Activated B cell treated with CpG ODN at 0.5 μM for 24 hours (primary cell): ENCODE results near the gene CHPF2. TPM values are rescaled to one million over a fixed set of nuclear protein-coding genes. Genes with fewer than 3 reads are reported as not detected.

Source experiments
- ATAC-seq: fragments of 200-7000 bp; cut with Tn5 transposase; one replicate; pipeline ENCODE4 v1.10.0; 2021; ENCODE audit warnings: low read depth, mild to moderate bottlenecking, moderate library complexity
- CTCF ChIA-PET: fragments of 350-600 bp; sonication (Branson Sonifier 250); formaldehyde crosslinking; loops from one replicate; lab custom pipeline; 2021; ENCODE audit warnings: antibody characterized with exemption; lab: Charles Lee
- POLR2A ChIA-PET: fragments of 350-600 bp; sonication (Branson Sonifier 250); formaldehyde crosslinking; loops from one replicate; lab custom pipeline; 2021; ENCODE audit warnings: antibody characterized with exemption; lab: Charles Lee
- DNase-seq: peaks from one replicate; pipeline ENCODE4 v3.0.0; 2022
- H3K27ac Mint-ChIP-seq: one replicate; pipeline ENCODE4 v1.8.0; 2020; ENCODE audit warnings: mixed read lengths
- H3K27me3 Mint-ChIP-seq: one replicate; pipeline ENCODE4 v1.8.0; 2021; ENCODE audit warnings: mixed read lengths
- H3K36me3 Mint-ChIP-seq: one replicate; pipeline ENCODE4 v1.8.0; 2021; ENCODE audit warnings: low read depth, mixed read lengths
- H3K4me1 Mint-ChIP-seq: one replicate; pipeline ENCODE4 v1.8.0; 2021; ENCODE audit warnings: mixed read lengths
- H3K4me3 Mint-ChIP-seq: one replicate; pipeline ENCODE4 v1.8.0; 2020; ENCODE audit warnings: mild to moderate bottlenecking, mixed read lengths
- H3K9me3 Mint-ChIP-seq: one replicate; pipeline ENCODE4 v1.8.0; 2020; ENCODE audit warnings: mixed read lengths
- intact Hi-C: fragments of 100-400 bp; cut with micrococcal nuclease; formaldehyde crosslinking; loops from one replicate; pipeline ENCODE4 v1.15.1; 2024
- total RNA-seq: library from RNA; stranded (reverse); gene quantifications from 2 replicates; pipeline ENCODE4 v1.2.3, GENCODE V29; 2022
- TF ChIP-seq, protein P1 (sequence below): fragments of 200-600 bp; IDR thresholded peaks from one replicate; pipeline ENCODE4 v1.8.0; 2022; ENCODE audit warnings: antibody characterized with exemption, mild to moderate bottlenecking

The CHPF2 gene, protein sequence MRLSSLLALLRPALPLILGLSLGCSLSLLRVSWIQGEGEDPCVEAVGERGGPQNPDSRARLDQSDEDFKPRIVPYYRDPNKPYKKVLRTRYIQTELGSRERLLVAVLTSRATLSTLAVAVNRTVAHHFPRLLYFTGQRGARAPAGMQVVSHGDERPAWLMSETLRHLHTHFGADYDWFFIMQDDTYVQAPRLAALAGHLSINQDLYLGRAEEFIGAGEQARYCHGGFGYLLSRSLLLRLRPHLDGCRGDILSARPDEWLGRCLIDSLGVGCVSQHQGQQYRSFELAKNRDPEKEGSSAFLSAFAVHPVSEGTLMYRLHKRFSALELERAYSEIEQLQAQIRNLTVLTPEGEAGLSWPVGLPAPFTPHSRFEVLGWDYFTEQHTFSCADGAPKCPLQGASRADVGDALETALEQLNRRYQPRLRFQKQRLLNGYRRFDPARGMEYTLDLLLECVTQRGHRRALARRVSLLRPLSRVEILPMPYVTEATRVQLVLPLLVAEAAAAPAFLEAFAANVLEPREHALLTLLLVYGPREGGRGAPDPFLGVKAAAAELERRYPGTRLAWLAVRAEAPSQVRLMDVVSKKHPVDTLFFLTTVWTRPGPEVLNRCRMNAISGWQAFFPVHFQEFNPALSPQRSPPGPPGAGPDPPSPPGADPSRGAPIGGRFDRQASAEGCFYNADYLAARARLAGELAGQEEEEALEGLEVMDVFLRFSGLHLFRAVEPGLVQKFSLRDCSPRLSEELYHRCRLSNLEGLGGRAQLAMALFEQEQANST
- total RNA-seq: 32.4 and 41.2 TPM in 2 replicates

DNA sequence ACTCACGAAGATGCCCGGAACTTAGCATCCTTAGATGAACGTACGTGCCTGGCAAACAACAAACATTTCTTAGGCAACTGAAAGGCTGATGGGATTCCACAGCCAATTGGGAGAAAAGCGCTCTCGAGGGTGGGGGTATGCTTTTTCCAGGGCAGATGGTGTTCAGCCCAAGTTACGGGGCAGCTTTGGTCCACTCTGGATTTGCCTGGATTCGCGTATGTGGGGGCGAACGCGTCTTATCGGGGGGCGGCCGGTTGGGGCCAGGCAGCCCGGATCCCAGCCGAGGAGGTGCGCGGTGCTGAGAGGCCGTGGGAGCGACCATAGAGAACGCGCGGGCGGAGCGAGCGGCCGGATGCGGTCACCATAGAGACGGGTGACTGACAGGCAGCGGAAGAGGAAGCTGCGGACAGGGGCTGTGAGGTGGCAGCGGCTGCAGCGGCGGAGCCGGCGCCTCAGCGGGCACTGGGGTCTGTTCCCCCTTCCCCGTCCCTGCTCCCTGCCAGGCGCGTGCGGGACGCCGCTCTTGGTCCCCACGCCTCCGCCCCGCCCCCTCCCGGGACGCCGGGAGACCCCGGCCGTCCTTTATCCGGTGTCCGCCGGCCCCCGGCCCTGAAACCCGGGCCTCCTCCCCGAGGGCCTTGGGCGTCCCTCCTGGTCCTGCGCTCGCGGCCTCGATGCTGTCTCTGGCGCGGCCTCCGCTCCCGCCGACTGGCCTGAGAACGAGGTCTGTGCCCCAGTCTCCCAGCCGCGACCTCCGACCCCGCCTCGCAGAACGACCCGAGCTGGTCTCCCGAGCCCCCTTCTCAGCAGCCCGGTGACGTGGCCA, at the start of gene CHPF2:
Gene CHPF2 (plus strand): TSS at position 393 of the 826 bp plus-strand sequence. CDS start 1,529 bp downstream, outside the sequence.
- Mint-ChIP-seq H3K9me3 (no peaks in the 10 kb centered on the region), H3K4me3 (peak within 1 kb of the TSS; percentile 99), H3K27me3 (no peaks in the 10 kb centered on the region), H3K27ac (peak within 1 kb of the TSS; percentile 96), H3K4me1 (peaks cover 35% of the 10 kb centered on the region), H3K36me3 (peaks cover 29% of the 10 kb centered on the region)
- POLR2A ChIA-PET: interaction anchor here (0.8 to 2.9 kb wide), 7 partner anchors 10 to 288 kb away, joined by 3 to 23 read pairs (median 3); partner anchors contain the start of genes NUB1 and RHEB
- peak; percentile 93 for ATAC-seq
- DNase-seq: peak; percentile 85
- TF ChIP-seq, protein P1, sequence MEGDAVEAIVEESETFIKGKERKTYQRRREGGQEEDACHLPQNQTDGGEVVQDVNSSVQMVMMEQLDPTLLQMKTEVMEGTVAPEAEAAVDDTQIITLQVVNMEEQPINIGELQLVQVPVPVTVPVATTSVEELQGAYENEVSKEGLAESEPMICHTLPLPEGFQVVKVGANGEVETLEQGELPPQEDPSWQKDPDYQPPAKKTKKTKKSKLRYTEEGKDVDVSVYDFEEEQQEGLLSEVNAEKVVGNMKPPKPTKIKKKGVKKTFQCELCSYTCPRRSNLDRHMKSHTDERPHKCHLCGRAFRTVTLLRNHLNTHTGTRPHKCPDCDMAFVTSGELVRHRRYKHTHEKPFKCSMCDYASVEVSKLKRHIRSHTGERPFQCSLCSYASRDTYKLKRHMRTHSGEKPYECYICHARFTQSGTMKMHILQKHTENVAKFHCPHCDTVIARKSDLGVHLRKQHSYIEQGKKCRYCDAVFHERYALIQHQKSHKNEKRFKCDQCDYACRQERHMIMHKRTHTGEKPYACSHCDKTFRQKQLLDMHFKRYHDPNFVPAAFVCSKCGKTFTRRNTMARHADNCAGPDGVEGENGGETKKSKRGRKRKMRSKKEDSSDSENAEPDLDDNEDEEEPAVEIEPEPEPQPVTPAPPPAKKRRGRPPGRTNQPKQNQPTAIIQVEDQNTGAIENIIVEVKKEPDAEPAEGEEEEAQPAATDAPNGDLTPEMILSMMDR: no peak
- intact Hi-C loops: loop anchor here (1.0 to 10.0 kb wide), 8 partner anchors 13 to 1358 kb away; partner anchors contain the start of genes ATP6V0E2, GBX1, NUB1 and TMUB1
- CTCF ChIA-PET: interaction anchor here (1.3 to 2.6 kb wide), 2 partner anchors 12 to 13 kb away, joined by 4 to 11 read pairs; no protein-coding TSS in a partner anchor

DNA sequence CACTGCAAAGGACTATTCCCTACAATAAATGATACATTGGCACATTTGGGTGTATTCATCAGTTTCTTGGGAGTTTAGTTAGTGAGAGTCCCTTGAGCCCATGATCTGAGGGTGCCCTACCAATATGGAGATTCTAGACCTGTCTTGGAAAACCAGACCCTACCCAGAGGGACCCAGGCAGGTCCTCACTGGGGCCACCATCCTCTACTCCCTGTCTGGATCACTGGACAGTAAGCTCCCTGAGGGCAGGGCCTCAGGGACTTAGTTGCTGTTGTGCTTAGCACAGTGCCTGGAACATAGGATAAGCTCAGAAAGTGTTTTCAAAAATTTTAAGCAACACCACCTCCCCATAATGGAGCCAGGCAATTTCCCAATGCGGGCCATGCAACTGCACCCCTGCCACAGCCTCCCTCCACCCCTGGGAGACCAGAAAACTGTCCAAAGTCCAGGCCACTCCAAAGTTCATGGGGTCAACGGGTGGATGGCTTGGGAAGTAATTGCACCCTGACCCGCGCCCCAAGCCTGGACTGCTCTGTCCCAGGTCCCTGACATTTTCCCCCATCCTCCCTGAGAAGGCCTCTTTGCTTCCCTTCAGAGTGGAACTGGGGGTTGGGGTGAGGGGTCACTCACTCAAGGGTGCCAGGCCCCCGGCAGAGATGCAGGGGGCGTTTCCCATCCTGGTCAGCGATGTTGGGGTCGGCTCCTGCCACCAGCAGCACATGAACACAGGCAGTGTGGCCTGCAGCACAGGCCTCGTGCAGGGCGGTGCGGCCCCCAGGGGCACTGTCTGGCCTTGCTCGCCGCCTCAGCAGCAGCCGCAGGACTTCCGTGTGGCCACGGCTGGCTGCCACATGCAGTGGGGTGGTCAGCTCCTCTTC, 46.3 kb upstream of the CHPF2 start:
- DNase-seq (no peak), ATAC-seq (no peak)
- H3K36me3 Mint-ChIP-seq: no peaks in the 10 kb centered on the region
- no peaks in the 10 kb centered on the region for H3K9me3 Mint-ChIP-seq
- no peak overlapping the region for H3K27ac Mint-ChIP-seq
- ChIA-PET CTCF (no interaction called here), POLR2A (no interaction called here)
- intact Hi-C loops: no loop called here
- peaks cover 4% of the 10 kb centered on the region for H3K4me1 Mint-ChIP-seq
- TF ChIP-seq, protein P1: no peak
- H3K4me3 Mint-ChIP-seq: no peak overlapping the region
- H3K27me3 Mint-ChIP-seq: peaks cover 27% of the 10 kb centered on the region

DNA sequence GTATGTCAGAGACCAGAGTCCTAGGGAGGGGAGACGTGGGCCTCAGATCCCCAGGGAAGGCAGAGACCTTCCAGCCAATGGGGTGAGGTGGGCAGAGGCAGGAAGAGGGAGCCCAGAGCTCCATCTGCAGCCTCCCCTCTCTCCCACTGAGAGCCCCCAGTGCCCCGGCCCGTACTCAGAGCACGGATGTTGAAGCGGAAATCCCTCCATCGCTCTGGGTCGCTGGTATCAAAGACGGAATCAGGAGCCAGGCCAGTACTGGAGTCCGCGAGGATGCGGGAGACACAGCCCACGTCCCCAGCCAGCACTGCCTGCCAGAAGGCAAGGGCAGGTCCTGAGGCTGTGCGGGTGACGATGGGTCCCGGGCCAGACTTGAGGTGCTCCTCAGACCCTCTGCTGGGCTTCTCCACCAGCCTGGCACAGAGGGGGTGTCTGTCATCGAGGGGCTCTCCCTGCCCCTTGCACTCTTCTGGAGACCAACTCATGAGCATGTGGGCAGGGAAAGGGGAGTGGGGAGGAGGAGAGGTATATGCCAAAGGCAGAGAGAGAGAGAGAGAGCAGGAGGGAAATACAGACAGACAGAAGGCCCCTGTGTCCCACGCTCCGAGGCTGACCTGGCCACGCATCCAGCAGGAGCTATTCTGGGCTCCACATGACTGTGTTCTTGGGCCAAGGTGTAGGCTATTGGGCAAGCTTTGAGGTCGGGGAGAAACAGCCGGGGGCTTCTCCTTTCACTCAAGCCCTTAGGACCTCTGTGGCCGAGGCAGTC, 45.5 kb upstream of the CHPF2 start, which contains the start of gene ASB10:
Gene ASB10 (minus strand): TSS at position 611 of the 769 bp plus-strand sequence. CDS start 120 bp downstream, at position 491.
- Mint-ChIP-seq H3K4me1 (peaks cover 4% of the 10 kb centered on the region), H3K4me3 (no peak within 1 kb of the TSS), H3K27ac (no peak within 1 kb of the TSS), H3K9me3 (no peaks in the 10 kb centered on the region), H3K36me3 (no peaks in the 10 kb centered on the region), H3K27me3 (peaks cover 28% of the 10 kb centered on the region)
- ATAC-seq: no peak
- TF ChIP-seq, protein P1: no peak
- ChIA-PET POLR2A (no interaction called here), CTCF (no interaction called here)
- intact Hi-C loops: no loop called here
- DNase-seq: no peak
